Activated B cell treated with CpG ODN at 0.5 μM for 24 hours (primary cell): ENCODE results near the gene GPR55. TPM values are rescaled to one million over a fixed set of nuclear protein-coding genes. Genes with fewer than 3 reads are reported as not detected.

ENCODE experiments used
- ATAC-seq: fragments of 200-7000 bp; cut with Tn5 transposase; one replicate; pipeline ENCODE4 v1.10.0; 2021; ENCODE audit warnings: low read depth, mild to moderate bottlenecking, moderate library complexity
- CTCF ChIA-PET: fragments of 350-600 bp; sonication (Branson Sonifier 250); formaldehyde crosslinking; loops from one replicate; lab custom pipeline; 2021; ENCODE audit warnings: antibody characterized with exemption; lab: Charles Lee
- POLR2A ChIA-PET: fragments of 350-600 bp; sonication (Branson Sonifier 250); formaldehyde crosslinking; loops from one replicate; lab custom pipeline; 2021; ENCODE audit warnings: antibody characterized with exemption; lab: Charles Lee
- DNase-seq: peaks from one replicate; pipeline ENCODE4 v3.0.0; 2022
- H3K27ac Mint-ChIP-seq: one replicate; pipeline ENCODE4 v1.8.0; 2020; ENCODE audit warnings: mixed read lengths
- H3K27me3 Mint-ChIP-seq: one replicate; pipeline ENCODE4 v1.8.0; 2021; ENCODE audit warnings: mixed read lengths
- H3K36me3 Mint-ChIP-seq: one replicate; pipeline ENCODE4 v1.8.0; 2021; ENCODE audit warnings: low read depth, mixed read lengths
- H3K4me1 Mint-ChIP-seq: one replicate; pipeline ENCODE4 v1.8.0; 2021; ENCODE audit warnings: mixed read lengths
- H3K4me3 Mint-ChIP-seq: one replicate; pipeline ENCODE4 v1.8.0; 2020; ENCODE audit warnings: mild to moderate bottlenecking, mixed read lengths
- H3K9me3 Mint-ChIP-seq: one replicate; pipeline ENCODE4 v1.8.0; 2020; ENCODE audit warnings: mixed read lengths
- intact Hi-C: fragments of 100-400 bp; cut with micrococcal nuclease; formaldehyde crosslinking; loops from one replicate; pipeline ENCODE4 v1.15.1; 2024
- total RNA-seq: library from RNA; stranded (reverse); gene quantifications from 2 replicates; pipeline ENCODE4 v1.2.3, GENCODE V29; 2022
- TF ChIP-seq, protein P1 (sequence below): fragments of 200-600 bp; IDR thresholded peaks from one replicate; pipeline ENCODE4 v1.8.0; 2022; ENCODE audit warnings: antibody characterized with exemption, mild to moderate bottlenecking

Gene GPR55
- total RNA-seq, 1 donor from 2014 or later = 6.3 TPM

DNA sequence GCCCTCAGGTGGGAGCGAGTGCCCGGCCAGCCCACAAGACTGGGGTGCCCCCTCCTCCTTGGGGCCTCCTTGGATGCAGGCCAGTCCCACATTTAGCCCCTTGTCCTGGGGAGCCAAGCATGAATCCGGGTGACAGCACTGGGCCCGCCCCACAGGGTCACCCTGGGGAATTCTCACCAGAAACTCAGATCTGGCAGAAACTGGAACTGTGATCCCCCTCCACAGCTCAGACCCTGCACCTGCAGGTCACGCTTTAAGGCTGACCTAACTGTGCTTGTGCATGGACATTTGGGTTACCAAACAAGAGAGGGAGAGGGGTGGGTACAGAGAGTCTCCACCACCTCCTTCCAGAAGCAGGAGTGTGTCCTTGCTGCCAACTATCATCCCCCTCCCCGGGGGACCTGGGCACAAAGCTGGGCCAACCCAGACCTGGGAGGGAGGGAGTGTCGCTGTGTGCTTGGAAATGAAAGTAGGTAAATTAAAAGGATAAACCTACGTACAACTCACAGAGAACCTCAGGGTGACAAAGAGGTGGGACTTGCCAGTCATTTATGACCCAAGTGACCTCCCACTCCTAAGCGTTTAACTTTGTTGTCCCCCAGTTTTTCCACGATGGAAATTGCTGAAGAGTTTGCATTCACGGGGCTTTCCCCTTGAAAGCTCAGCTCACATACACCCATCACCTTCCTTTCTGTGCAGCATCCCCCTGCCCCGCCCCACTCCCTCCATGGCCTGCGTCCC is 51.2 kb downstream of the GPR55 start:
- Mint-ChIP-seq H3K4me1 (peaks cover 89% of the 10 kb centered on the region), H3K9me3 (no peaks in the 10 kb centered on the region), H3K27ac (peak overlapping the region; percentile 93), H3K27me3 (no peaks in the 10 kb centered on the region), H3K36me3 (peaks cover 26% of the 10 kb centered on the region), H3K4me3 (peak overlapping the region; percentile 76)
- CTCF ChIA-PET = interaction anchor here (1.1 to 2.2 kb wide), 6 partner anchors 9 to 113 kb away, joined by 3 to 8 read pairs (median 4); partner anchors contain the start of gene ITM2C
- DNase-seq (peak; percentile 71), ATAC-seq (peak; percentile 83)
- POLR2A ChIA-PET = interaction anchor here (0.6 to 2.2 kb wide), 9 partner anchors 9 to 798 kb away, joined by 3 to 16 read pairs (median 4); partner anchors contain the start of gene ITM2C
- intact Hi-C loops = loop anchor here (1.0 to 5.0 kb wide), 4 partner anchors 9 to 518 kb away; partner anchors contain the start of gene ITM2C
- TF ChIP-seq, protein P1, sequence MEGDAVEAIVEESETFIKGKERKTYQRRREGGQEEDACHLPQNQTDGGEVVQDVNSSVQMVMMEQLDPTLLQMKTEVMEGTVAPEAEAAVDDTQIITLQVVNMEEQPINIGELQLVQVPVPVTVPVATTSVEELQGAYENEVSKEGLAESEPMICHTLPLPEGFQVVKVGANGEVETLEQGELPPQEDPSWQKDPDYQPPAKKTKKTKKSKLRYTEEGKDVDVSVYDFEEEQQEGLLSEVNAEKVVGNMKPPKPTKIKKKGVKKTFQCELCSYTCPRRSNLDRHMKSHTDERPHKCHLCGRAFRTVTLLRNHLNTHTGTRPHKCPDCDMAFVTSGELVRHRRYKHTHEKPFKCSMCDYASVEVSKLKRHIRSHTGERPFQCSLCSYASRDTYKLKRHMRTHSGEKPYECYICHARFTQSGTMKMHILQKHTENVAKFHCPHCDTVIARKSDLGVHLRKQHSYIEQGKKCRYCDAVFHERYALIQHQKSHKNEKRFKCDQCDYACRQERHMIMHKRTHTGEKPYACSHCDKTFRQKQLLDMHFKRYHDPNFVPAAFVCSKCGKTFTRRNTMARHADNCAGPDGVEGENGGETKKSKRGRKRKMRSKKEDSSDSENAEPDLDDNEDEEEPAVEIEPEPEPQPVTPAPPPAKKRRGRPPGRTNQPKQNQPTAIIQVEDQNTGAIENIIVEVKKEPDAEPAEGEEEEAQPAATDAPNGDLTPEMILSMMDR = no peak

GRCh38 chr2:230872968-230873660 is 51.9 kb downstream of the GPR55 start:
- no peak for DNase-seq
- Mint-ChIP-seq H3K4me1 (peaks cover 87% of the 10 kb centered on the region), H3K27me3 (no peaks in the 10 kb centered on the region), H3K9me3 (no peaks in the 10 kb centered on the region), H3K36me3 (peaks cover 26% of the 10 kb centered on the region), H3K27ac (peak overlapping the region; percentile 93), H3K4me3 (peak overlapping the region; percentile 76)
- ATAC-seq = peak; percentile 30
- intact Hi-C loops = loop anchor here (1.0 to 5.0 kb wide), 4 partner anchors 9 to 519 kb away; partner anchors contain the start of gene ITM2C
- ChIA-PET POLR2A (interaction anchor here (0.6 to 2.2 kb wide), 10 partner anchors 9 to 799 kb away, joined by 3 to 16 read pairs (median 4); partner anchors contain the start of gene ITM2C), CTCF (interaction anchor here (0.9 to 2.2 kb wide), 7 partner anchors 8 to 114 kb away, joined by 3 to 8 read pairs (median 4); partner anchors contain the start of gene ITM2C)
- TF ChIP-seq, protein P1 = no peak

DNA sequence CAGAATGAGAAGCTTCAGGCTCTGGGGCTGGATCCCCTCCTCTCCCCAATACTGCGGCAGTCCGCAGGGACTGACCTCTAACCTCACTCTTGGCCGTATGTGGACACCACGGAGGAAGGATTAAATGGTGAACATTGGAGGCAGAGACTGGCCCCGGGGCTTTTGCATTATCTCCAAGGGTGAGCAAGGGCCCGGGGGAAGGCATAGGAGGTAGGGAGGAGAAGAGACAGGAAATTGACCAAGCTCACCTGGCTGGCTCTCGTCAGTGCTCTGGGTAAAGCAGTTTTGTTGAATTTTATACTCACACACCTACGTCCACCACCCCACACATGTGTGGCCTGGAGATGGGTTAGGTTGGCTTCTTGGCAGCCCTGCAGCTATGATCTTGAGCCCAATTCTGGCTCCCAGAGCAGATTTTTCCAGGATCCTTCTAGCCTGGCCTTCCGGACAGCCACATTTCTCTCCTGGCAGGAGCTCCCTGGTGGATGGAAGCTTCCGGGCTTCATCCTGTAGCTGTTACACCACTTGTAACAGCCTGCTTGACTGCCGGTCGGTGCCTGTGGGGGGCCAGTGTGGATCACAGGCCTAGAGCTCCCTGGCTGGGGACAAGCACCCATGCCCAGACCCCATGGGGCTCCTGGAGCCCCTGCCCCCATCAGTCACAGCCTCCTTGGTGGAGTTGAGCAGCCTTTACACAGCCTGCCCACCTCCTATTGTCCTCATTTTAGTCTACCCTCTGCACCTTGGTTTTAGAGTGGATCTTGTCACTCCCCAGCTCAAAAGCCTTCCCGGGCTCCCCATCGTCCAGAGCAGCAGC is 52.7 kb downstream of the GPR55 start:
- Mint-ChIP-seq H3K4me3 (peak overlapping the region; percentile 76), H3K4me1 (peaks cover 83% of the 10 kb centered on the region), H3K9me3 (no peaks in the 10 kb centered on the region), H3K27ac (peak overlapping the region; percentile 93), H3K36me3 (peaks cover 19% of the 10 kb centered on the region), H3K27me3 (no peaks in the 10 kb centered on the region)
- DNase-seq (no peak), ATAC-seq (no peak)
- POLR2A ChIA-PET = interaction anchor here (1.1 to 2.2 kb wide), 4 partner anchors 8 to 800 kb away, joined by 3 to 16 read pairs (median 4); partner anchors contain the start of gene ITM2C
- intact Hi-C loops = loop anchor here (2.0 to 5.0 kb wide), 2 partner anchors 22 to 520 kb away; no protein-coding TSS in a partner anchor
- TF ChIP-seq, protein P1 = no peak
- CTCF ChIA-PET = interaction anchor here (0.9 to 2.2 kb wide), 5 partner anchors 7 to 48 kb away, joined by 3 to 8 read pairs (median 4); partner anchors contain the start of gene ITM2C

DNA sequence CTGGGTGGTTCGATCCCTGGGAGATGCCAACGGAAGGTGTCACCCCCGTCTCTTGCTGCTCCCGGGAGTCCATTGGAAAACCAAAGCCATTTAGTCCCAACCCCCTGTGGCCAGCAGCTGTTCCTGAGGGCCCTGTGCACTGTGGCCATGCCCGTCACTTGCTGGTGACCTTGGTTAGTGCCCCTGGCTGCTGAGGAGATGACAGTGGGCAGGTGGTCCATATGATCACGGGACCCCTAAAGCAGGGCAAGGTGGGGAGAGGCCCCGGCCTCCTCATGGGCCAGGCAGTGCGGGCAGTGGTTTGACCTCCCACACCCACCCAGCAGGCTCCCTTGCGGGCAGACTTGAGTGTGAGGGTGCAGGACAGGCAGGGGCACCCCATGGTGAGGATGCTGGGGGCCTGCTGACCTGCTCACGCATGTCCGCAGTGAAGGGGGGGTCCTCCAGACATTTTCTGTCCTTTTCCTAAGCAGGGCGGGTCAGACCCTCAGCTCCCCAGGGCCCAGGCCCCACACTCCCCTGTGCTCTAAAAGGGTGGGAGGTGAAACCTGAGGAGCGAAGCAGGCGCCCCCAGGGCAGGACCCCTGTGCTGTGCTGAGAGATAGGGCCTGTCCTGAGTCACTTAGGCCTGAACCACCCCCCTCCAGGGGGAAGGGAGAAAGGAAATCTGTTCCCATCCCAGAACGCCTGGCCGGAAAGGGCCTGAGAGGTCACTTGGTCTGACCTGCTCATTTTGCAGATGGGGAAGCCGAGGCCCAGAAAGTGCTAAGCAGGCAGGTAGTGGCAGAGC is 53.5 kb downstream of the GPR55 start:
- TF ChIP-seq, protein P1 = no peak
- no peaks in the 10 kb centered on the region for H3K27me3 Mint-ChIP-seq
- intact Hi-C loops = loop anchor here (2.0 to 5.0 kb wide), 2 partner anchors 23 to 521 kb away; no protein-coding TSS in a partner anchor
- peak overlapping the region; percentile 93 for H3K27ac Mint-ChIP-seq
- peaks cover 83% of the 10 kb centered on the region for H3K4me1 Mint-ChIP-seq
- CTCF ChIA-PET = interaction anchor here (1.3 kb wide), 1 partner anchor 22 kb away, joined by 4 read pairs; no protein-coding TSS in a partner anchor
- no peak overlapping the region for H3K4me3 Mint-ChIP-seq
- peaks cover 11% of the 10 kb centered on the region for H3K36me3 Mint-ChIP-seq
- H3K9me3 Mint-ChIP-seq = no peaks in the 10 kb centered on the region
- ATAC-seq (no peak), DNase-seq (no peak)
- POLR2A ChIA-PET = interaction anchor here (0.7 to 1.3 kb wide), 2 partner anchors 41 to 593 kb away, joined by 4 to 5 read pairs; partner anchors contain the start of gene NCL
